Measurements from ENCODE around the gene NPAS3. TPM values are rescaled to one million over a fixed set of nuclear protein-coding genes. Genes with fewer than 3 reads are reported as not detected.

The NPAS3 gene
- total RNA-seq, 4 donors from 2014 or later: 4.0 to 12.2 (median 5.6) TPM

DNA sequence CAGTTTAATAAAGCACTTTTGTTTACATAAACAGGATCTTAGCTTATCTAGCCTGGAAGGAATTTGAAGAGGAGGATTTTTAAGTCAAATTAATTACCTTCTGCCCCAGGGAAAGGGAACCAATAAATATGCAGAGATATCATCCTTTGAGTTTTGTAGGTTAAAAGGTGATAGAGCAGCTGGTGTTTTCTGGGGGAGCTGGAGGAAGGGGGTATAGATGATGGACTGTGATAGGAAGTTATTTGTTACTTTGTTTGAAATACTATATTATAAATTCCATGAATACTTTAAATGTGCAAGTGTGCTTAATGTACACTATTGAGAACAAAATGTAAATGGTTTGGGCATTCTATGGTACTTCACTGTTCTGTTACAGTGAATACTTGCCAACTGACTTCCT is 55.2 kb downstream of the NPAS3 start:
- no peak overlapping the region for H3K4me3 ChIP-seq (replicated peaks in 1 of 3)
- DNase-seq: no peak
- H3K4me1 ChIP-seq: no peaks in the 10 kb centered on the region
- no peaks in the 10 kb centered on the region for H3K27me3 ChIP-seq
- no peak overlapping the region for H3K27ac ChIP-seq
- intact Hi-C loops (cut with DNase I): no loop called here
- TF ChIP-seq POLR2A (IDR thresholded peaks at IDR 0.05): no peak
- TF ChIP-seq, protein P1, sequence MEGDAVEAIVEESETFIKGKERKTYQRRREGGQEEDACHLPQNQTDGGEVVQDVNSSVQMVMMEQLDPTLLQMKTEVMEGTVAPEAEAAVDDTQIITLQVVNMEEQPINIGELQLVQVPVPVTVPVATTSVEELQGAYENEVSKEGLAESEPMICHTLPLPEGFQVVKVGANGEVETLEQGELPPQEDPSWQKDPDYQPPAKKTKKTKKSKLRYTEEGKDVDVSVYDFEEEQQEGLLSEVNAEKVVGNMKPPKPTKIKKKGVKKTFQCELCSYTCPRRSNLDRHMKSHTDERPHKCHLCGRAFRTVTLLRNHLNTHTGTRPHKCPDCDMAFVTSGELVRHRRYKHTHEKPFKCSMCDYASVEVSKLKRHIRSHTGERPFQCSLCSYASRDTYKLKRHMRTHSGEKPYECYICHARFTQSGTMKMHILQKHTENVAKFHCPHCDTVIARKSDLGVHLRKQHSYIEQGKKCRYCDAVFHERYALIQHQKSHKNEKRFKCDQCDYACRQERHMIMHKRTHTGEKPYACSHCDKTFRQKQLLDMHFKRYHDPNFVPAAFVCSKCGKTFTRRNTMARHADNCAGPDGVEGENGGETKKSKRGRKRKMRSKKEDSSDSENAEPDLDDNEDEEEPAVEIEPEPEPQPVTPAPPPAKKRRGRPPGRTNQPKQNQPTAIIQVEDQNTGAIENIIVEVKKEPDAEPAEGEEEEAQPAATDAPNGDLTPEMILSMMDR (IDR thresholded peaks at IDR 0.05): no peak
- no peaks in the 10 kb centered on the region for H3K36me3 ChIP-seq
- no peaks in the 10 kb centered on the region for H3K9me3 ChIP-seq

DNA sequence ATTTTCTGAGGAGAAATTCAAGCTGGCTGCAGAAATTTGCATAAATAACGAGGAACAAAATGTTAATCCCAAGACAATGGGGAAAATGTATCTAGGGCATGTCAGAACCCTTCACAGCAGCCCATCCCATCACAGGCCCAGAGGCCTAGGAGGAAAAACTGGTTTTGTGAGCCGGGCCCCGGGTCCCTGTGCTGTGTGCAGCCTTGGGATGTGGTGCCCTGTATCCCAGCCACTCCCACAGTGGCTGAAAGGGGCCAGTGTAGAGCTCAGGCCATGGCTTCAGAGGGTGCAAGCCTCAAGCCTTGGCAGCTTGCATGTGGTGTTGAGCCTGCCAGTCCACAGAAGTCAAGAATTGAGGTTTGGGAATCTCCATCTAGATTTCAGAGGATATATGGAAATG is 57.7 kb downstream of the NPAS3 start:
- intact Hi-C loops (cut with DNase I): no loop called here
- WGBS, 2 donors: 92 to 94% methylated on average over 3 of the region's 3 CpGs

DNA sequence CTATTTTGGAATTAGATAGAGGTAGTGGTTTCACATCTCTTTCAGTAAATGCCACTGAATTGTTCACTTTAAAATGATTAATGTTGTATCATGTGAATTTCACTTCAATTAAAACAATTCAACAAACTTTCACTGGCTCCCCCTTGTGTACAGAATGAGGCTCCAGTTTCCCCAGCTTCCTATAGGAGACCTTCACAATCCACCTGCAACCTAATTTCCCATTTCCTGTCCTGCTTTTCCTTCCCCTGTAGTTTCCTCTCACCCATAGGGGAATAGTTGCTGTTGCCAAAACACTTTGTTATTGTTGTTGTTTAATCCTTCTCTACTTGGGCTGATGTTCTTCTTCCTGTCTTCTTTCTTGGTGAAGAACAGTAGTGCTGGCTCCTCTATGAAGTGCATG is 59.8 kb downstream of the NPAS3 start:
- H3K4me3 ChIP-seq (replicated peaks in 1 of 3): no peak overlapping the region
- intact Hi-C loops (cut with DNase I): no loop called here
- TF ChIP-seq POLR2A (IDR thresholded peaks at IDR 0.05): no peak
- TF ChIP-seq, protein P1 (IDR thresholded peaks at IDR 0.05): peak in 3 of 6 experiments; percentile 24 to 39 (median 28)
- no peaks in the 10 kb centered on the region for H3K9me3 ChIP-seq
- H3K4me1 ChIP-seq: no peaks in the 10 kb centered on the region
- H3K27ac ChIP-seq: no peak overlapping the region
- peak in 1 of 2 donors; percentile 2 for DNase-seq
- H3K27me3 ChIP-seq: no peaks in the 10 kb centered on the region
- no peaks in the 10 kb centered on the region for H3K36me3 ChIP-seq

More for the DNA sequence above, 57.7 kb downstream of the NPAS3 start:
- no peak overlapping the region for H3K4me3 ChIP-seq (replicated peaks in 1 of 3)
- no peaks in the 10 kb centered on the region for H3K4me1 ChIP-seq
- no peaks in the 10 kb centered on the region for H3K27me3 ChIP-seq
- no peaks in the 10 kb centered on the region for H3K9me3 ChIP-seq
- no peak for DNase-seq
- TF ChIP-seq, protein P1 (IDR thresholded peaks at IDR 0.05): no peak
- H3K36me3 ChIP-seq: no peaks in the 10 kb centered on the region
- H3K27ac ChIP-seq: no peak overlapping the region

DNA sequence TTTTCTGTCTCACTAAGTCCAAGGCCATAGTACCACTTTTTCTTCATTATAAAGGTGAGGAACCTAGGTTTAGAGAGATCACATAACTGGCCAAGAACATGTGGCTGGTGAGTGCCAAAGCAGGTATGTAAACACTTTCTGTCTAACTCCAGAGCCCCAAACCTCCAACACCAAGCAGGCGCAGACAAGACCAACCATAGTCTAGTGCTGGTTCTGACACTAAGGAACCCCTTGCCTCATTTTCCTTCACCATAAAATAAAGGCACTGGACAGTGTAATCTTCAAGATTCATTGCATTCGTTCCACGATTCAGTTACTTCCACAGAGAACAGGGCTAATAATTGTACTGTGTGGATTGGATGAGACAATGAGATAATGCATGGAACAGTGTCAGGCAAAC is 71.0 kb downstream of the NPAS3 start:
- H3K4me1 ChIP-seq: no peaks in the 10 kb centered on the region
- intact Hi-C loops (cut with DNase I): no loop called here
- no peaks in the 10 kb centered on the region for H3K9me3 ChIP-seq
- no peak for DNase-seq
- no peaks in the 10 kb centered on the region for H3K27me3 ChIP-seq
- 89 to 95% methylated on average over 3 of the region's 3 CpGs for WGBS, 2 donors
- H3K27ac ChIP-seq: no peak overlapping the region
- no peak for TF ChIP-seq POLR2A (IDR thresholded peaks at IDR 0.05)
- TF ChIP-seq, protein P1 (IDR thresholded peaks at IDR 0.05): no peak
- H3K36me3 ChIP-seq: no peaks in the 10 kb centered on the region
- H3K4me3 ChIP-seq (replicated peaks in 1 of 3): no peak overlapping the region

DNA sequence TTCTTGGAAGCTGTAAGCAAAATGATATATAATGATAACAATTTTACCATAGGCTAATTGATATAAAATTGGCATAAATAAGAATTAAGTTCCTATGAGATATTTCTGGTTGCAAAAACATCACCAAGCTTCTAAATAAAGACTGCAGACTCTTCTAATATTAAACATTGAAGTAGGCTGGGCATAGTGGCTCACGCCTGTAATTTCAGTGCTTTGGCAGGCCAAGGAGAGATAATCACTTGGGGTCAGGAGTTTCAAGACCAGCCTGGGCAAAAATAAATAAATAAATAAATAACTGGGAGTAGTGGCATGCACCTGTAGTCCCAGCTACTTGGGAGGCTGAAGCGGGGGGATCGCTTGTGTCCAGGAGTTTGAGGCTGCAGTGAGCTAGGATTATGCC is 71.8 kb downstream of the NPAS3 start:
- Histone ChIP-seq H3K27me3 (no peaks in the 10 kb centered on the region), H3K4me3 (replicated peaks in 1 of 3) (no peak overlapping the region), H3K9me3 (no peaks in the 10 kb centered on the region), H3K36me3 (no peaks in the 10 kb centered on the region), H3K27ac (no peak overlapping the region), H3K4me1 (no peaks in the 10 kb centered on the region)
- WGBS, 2 donors: 93 to 95% methylated on average over 3 of the region's 3 CpGs
- no peak for TF ChIP-seq POLR2A (IDR thresholded peaks at IDR 0.05)
- TF ChIP-seq, protein P1 (IDR thresholded peaks at IDR 0.05): no peak
- no peak for DNase-seq
- intact Hi-C loops (cut with DNase I): no loop called here
